ENCODE results near the gene WNT3A. TPM values are rescaled to one million over a fixed set of nuclear protein-coding genes. Genes with fewer than 3 reads are reported as not detected.

The WNT3A gene
- total RNA-seq, 1 donor from 2014 or later, result not detected

GRCh38 chr1:228000836-228001563 lies 5.8 kb upstream of the WNT3A start:
- DNase-seq (ENCODE audit: low spot score), result peak; percentile 66
- H3K27me3 Mint-ChIP-seq (ENCODE audit: low read depth), result peaks cover 53% of the 10 kb centered on the region
- peaks cover 5% of the 10 kb centered on the region for H3K36me3 Mint-ChIP-seq (ENCODE audit: low read depth)
- H3K27ac Mint-ChIP-seq (ENCODE audit: unreplicated experiment), result no peak overlapping the region
- H3K4me1 Mint-ChIP-seq (ENCODE audit: low read depth), result no peaks in the 10 kb centered on the region
- no peak for TF ChIP-seq CTCF (IDR thresholded peaks at IDR 0.05)
- no peak overlapping the region for H3K4me3 Mint-ChIP-seq (ENCODE audit: unreplicated experiment)
- H3K9me3 Mint-ChIP-seq (ENCODE audit: low read depth), result peaks cover 23% of the 10 kb centered on the region

GRCh38 chr1:228001738-228002535 lies 4.9 kb upstream of the WNT3A start:
- peaks cover 13% of the 10 kb centered on the region for H3K9me3 Mint-ChIP-seq (ENCODE audit: low read depth)
- no peak overlapping the region for H3K4me3 Mint-ChIP-seq (ENCODE audit: unreplicated experiment)
- H3K27ac Mint-ChIP-seq (ENCODE audit: unreplicated experiment), result no peak overlapping the region
- peak; percentile 61 for DNase-seq (ENCODE audit: low spot score)
- H3K36me3 Mint-ChIP-seq (ENCODE audit: low read depth), result peaks cover 3% of the 10 kb centered on the region
- no peak for TF ChIP-seq CTCF (IDR thresholded peaks at IDR 0.05)
- H3K4me1 Mint-ChIP-seq (ENCODE audit: low read depth), result no peaks in the 10 kb centered on the region
- H3K27me3 Mint-ChIP-seq (ENCODE audit: low read depth), result peaks cover 55% of the 10 kb centered on the region

- no peak for DNase-seq (ENCODE audit: low spot score)
- Mint-ChIP-seq H3K4me3 (ENCODE audit: unreplicated experiment) (no peak overlapping the region), H3K4me1 (ENCODE audit: low read depth) (peaks cover 4% of the 10 kb centered on the region), H3K36me3 (ENCODE audit: low read depth) (peaks cover 3% of the 10 kb centered on the region), H3K9me3 (ENCODE audit: low read depth) (peaks cover 6% of the 10 kb centered on the region), H3K27me3 (ENCODE audit: low read depth) (peaks cover 61% of the 10 kb centered on the region), H3K27ac (ENCODE audit: unreplicated experiment) (no peak overlapping the region)
- no peak for TF ChIP-seq CTCF (IDR thresholded peaks at IDR 0.05)
These were observed 4.0 kb upstream of the WNT3A start for GRCh38 chr1:228002792-228003191.

- Mint-ChIP-seq H3K4me1 (ENCODE audit: low read depth) (peaks cover 4% of the 10 kb centered on the region), H3K36me3 (ENCODE audit: low read depth) (no peaks in the 10 kb centered on the region), H3K9me3 (ENCODE audit: low read depth) (no peaks in the 10 kb centered on the region), H3K27ac (ENCODE audit: unreplicated experiment) (no peak overlapping the region), H3K4me3 (ENCODE audit: unreplicated experiment) (no peak overlapping the region), H3K27me3 (ENCODE audit: low read depth) (peaks cover 62% of the 10 kb centered on the region)
- no peak for DNase-seq (ENCODE audit: low spot score)
- TF ChIP-seq CTCF (IDR thresholded peaks at IDR 0.05), result no peak
These were observed 3.1 kb upstream of the WNT3A start for GRCh38 chr1:228003461-228004330.
